GM23338 (cell line): ENCODE results near the gene VSTM2L.

Source experiments
- CTCF ChIP-seq, 2 experiments: fragments of 200-600 bp in 1 of 2; sonication (generic) in 1 of 2; conservative IDR thresholded peaks; 2 replicates each; pipeline versions ENCODE4 v1.5.1 to v1.6.1; 2016 to 2017; ENCODE audit warnings: antibody characterized with exemption in 2 of 2, low read depth in 2 of 2, mild to moderate bottlenecking in 2 of 2, moderate library complexity in 1 of 2
- POLR2AphosphoS5 ChIP-seq: IDR thresholded peaks from 2 replicates; pipeline ENCODE4 v1.6.1; 2016; ENCODE audit warnings: antibody characterized with exemption, low read depth
- TF ChIP-seq, protein P1 (sequence below): IDR thresholded peaks from one replicate; pipeline ENCODE4 v1.6.1; 2018; ENCODE audit warnings: antibody characterized with exemption; ENCODE audit not compliant: unreplicated experiment

DNA sequence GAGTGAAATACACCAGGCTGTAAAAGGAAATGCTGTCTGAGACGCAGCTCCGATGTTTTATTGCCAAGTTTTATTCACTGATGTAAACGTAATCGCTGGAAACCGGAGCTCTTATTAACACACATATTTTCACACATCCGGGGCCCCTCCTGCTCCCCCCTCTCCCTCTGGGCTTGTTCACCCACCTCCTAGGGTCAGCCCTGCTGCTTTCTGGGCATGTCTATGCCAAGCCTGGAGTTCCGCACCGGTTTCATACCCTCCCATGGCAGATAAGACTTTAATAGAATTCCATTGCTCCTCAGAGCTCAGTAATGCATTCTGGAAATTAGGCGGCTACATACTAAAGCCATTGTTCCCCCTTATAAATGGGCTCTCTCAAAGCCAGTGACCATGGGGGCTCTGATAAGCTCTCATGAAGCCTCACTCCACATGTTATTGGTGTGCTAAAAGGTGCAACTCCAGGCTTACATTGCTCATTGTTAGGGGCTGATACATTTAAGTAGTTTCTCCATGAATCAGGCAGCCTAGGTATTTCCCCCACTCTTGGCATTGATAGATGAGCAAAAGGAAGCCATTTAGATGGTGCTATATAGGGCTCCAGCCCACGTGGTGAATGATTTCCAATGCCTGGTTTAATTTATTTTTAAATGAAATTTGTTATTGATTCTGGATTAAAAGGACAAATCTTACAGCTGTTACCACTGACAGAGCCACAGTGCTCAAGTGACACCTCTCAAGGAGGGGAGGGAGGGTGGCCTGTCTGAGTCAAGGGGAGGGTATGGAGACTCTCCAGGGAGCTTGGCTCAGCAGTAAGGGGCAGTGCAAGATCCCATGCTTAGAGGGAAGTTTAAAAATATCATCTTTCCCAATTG, 4.5 kb upstream of the VSTM2L start:
- no peak for TF ChIP-seq POLR2AphosphoS5
- TF ChIP-seq CTCF (conservative IDR thresholded peaks at IDR 0.05; ENCODE audit: low read depth in 2 of 2): no peak
- TF ChIP-seq, protein P1, sequence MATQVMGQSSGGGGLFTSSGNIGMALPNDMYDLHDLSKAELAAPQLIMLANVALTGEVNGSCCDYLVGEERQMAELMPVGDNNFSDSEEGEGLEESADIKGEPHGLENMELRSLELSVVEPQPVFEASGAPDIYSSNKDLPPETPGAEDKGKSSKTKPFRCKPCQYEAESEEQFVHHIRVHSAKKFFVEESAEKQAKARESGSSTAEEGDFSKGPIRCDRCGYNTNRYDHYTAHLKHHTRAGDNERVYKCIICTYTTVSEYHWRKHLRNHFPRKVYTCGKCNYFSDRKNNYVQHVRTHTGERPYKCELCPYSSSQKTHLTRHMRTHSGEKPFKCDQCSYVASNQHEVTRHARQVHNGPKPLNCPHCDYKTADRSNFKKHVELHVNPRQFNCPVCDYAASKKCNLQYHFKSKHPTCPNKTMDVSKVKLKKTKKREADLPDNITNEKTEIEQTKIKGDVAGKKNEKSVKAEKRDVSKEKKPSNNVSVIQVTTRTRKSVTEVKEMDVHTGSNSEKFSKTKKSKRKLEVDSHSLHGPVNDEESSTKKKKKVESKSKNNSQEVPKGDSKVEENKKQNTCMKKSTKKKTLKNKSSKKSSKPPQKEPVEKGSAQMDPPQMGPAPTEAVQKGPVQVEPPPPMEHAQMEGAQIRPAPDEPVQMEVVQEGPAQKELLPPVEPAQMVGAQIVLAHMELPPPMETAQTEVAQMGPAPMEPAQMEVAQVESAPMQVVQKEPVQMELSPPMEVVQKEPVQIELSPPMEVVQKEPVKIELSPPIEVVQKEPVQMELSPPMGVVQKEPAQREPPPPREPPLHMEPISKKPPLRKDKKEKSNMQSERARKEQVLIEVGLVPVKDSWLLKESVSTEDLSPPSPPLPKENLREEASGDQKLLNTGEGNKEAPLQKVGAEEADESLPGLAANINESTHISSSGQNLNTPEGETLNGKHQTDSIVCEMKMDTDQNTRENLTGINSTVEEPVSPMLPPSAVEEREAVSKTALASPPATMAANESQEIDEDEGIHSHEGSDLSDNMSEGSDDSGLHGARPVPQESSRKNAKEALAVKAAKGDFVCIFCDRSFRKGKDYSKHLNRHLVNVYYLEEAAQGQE: no peak
